OCI-LY3 (cell line): ENCODE measurements around the gene ADAP1.

Experiments
- EZH2phosphoT487 ChIP-seq: fragments of 200-600 bp; shearing (Covaris generic); IDR thresholded peaks from 2 replicates; pipeline ENCODE4 v1.6.1; 2018; ENCODE audit warnings: antibody characterized with exemption, mixed run types, low read depth
- TF ChIP-seq, protein P1 (sequence below): fragments of 200-600, 300-600 bp; sonication (generic); IDR thresholded peaks from 2 replicates; pipeline ENCODE4 v1.5.1; 2014; ENCODE audit warnings: antibody characterized with exemption, low read length, low read depth

DNA sequence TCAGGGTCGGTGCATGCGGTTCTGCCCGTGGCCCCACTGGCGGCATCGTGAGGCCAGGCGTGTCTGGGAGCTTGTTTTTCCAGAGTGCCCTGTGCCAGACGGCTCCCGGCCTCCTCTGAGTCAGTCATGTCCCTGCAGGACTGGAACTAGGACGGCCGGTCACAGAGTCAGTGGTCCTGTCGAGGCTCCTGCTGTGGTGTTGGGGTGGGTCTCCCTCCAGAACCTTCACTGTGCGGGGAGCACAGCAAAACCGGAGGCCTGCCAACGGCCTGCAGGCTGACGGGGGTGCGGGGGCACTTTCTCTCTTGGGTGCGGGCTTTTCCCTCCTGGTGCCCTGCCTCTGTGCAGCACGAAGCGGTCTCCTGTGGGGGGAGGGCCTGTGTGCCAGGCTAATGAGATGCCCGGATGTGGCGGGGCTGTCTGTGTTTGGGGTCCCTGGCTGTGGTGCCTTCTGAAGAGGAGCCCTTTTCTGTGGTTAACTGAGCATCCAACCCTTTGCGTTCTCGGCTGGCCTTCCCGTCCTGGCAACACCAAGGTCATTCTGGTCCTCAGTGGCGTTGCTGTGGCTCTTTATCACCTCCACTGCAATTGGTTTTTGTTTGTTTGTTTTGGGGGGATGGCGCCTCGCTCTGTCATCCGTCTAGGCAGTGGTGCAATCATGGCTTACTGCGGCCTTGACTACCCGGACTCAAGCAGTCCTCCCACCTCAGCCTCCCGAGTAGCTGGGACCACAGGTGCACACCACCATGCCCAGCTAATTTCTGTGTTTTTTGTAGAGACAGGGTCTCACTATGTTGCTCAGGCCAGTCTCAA lies 70.1 kb downstream of the ADAP1 start:
- TF ChIP-seq, protein P1, sequence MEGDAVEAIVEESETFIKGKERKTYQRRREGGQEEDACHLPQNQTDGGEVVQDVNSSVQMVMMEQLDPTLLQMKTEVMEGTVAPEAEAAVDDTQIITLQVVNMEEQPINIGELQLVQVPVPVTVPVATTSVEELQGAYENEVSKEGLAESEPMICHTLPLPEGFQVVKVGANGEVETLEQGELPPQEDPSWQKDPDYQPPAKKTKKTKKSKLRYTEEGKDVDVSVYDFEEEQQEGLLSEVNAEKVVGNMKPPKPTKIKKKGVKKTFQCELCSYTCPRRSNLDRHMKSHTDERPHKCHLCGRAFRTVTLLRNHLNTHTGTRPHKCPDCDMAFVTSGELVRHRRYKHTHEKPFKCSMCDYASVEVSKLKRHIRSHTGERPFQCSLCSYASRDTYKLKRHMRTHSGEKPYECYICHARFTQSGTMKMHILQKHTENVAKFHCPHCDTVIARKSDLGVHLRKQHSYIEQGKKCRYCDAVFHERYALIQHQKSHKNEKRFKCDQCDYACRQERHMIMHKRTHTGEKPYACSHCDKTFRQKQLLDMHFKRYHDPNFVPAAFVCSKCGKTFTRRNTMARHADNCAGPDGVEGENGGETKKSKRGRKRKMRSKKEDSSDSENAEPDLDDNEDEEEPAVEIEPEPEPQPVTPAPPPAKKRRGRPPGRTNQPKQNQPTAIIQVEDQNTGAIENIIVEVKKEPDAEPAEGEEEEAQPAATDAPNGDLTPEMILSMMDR: no peak
- TF ChIP-seq EZH2phosphoT487: no peak
